ENCODE data around the gene SLC12A7. TPM values are rescaled to one million over a fixed set of nuclear protein-coding genes. Genes with fewer than 3 reads are reported as not detected.

The SLC12A7 gene
- total and polyA plus RNA-seq, 2 donors, result 12.2 to 23.5 TPM

DNA sequence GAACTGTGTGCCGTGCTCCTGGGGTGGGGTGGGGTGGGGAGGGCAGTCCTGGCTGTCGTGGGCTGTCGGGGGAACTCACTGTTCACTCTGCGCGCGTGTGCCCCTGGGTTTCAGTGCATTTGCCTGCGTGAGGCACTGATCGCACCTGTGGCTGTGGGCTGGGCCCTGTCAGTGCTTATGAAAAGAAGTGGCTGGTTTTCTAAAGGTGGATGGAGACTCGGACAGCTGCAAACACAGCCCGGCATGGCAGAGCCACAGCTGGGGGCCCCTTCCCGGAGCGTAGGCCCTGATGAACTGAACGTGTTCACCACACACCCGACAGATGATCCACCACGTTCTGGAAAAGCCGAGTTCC lies 60.5 kb downstream of the SLC12A7 start:
- H3K27me3 ChIP-seq (ENCODE audit: control insufficient read depth in 2 of 2, insufficient read depth in 1 of 2, low read length in 1 of 2), result no peaks in the 10 kb centered on the region
- no peak overlapping the region for H3K27ac ChIP-seq (ENCODE audit: low read depth in 1 of 2, low read length in 1 of 2)
- WGBS, result 95% methylated on average over 16 of the region's 16 CpGs
- no peak for DNase-seq (ENCODE audit: low read depth in 6 of 9, low spot score in 9 of 9)
- no peaks in the 10 kb centered on the region for H3K9me3 ChIP-seq (ENCODE audit: control insufficient read depth in 2 of 2, insufficient read depth in 1 of 2, low read length in 1 of 2)
- no peak overlapping the region for H3K4me3 ChIP-seq (ENCODE audit: low read length in 2 of 2)
- H3K4me1 ChIP-seq (ENCODE audit: control insufficient read depth in 2 of 2, insufficient read depth in 2 of 2, low read length in 2 of 2), result no peaks in the 10 kb centered on the region
- H3K36me3 ChIP-seq (ENCODE audit: control insufficient read depth in 2 of 2, insufficient read depth in 2 of 2, low read length in 1 of 2), result peaks cover 38 to 41% of the 10 kb centered on the region in 2 donors

DNA sequence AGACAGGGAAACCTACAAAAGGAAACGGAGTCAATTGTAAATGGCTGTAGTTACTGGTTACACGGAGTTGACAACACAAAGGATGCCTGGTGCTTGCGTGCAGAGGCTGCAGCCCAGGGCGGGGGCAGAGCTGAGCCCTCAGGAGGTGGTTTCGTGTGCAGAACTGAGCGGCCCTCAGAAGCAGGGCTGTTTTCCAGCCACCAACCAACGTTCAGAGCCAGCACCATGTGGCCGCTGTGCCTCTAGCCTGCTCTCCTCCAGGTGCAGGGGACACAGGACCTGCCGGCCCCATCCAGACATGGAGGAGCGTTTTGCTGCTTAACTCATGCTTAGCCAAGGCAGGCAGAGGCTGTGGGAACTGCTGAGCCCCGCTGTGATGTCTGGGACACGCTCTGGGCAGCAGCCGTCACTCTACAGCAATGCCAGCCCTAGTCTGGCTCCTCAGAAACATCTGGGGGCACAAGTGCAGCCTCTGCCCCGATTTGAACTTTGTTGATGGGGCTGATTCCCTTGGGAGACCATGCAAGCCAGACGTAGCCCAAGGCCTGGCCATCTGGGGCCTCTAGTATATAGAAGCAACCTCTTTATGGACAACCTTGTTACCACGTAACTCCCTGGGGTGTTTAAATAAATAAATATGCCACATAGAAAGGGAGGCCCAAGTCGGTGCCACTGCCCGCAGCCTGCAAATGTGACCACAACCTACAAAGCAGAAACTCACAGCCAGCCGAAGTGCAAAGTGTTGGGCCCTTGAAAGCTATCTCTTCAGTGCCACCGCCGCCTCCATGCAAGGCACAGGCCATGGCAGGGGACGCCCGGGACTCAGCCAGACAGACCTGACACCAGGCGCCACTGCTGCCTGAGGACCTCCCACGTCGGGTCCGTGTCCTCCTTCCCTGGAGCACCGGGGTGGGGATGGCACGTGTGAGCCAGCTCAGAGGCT lies 61.2 kb downstream of the SLC12A7 start:
- H3K36me3 ChIP-seq (ENCODE audit: control insufficient read depth in 2 of 2, insufficient read depth in 2 of 2, low read length in 1 of 2), result peaks cover 31 to 37% of the 10 kb centered on the region in 2 donors
- no peak overlapping the region for H3K4me3 ChIP-seq (ENCODE audit: low read length in 2 of 2)
- no peak overlapping the region for H3K27ac ChIP-seq (ENCODE audit: low read depth in 1 of 2, low read length in 1 of 2)
- H3K9me3 ChIP-seq (ENCODE audit: control insufficient read depth in 2 of 2, insufficient read depth in 1 of 2, low read length in 1 of 2), result no peaks in the 10 kb centered on the region
- 95% methylated on average over 29 of the region's 29 CpGs for whole genome bisulfite sequencing
- no peaks in the 10 kb centered on the region for H3K27me3 ChIP-seq (ENCODE audit: control insufficient read depth in 2 of 2, insufficient read depth in 1 of 2, low read length in 1 of 2)
- H3K4me1 ChIP-seq (ENCODE audit: control insufficient read depth in 2 of 2, insufficient read depth in 2 of 2, low read length in 2 of 2), result no peaks in the 10 kb centered on the region
- no peak for DNase-seq (ENCODE audit: low read depth in 6 of 9, low spot score in 9 of 9)

DNA sequence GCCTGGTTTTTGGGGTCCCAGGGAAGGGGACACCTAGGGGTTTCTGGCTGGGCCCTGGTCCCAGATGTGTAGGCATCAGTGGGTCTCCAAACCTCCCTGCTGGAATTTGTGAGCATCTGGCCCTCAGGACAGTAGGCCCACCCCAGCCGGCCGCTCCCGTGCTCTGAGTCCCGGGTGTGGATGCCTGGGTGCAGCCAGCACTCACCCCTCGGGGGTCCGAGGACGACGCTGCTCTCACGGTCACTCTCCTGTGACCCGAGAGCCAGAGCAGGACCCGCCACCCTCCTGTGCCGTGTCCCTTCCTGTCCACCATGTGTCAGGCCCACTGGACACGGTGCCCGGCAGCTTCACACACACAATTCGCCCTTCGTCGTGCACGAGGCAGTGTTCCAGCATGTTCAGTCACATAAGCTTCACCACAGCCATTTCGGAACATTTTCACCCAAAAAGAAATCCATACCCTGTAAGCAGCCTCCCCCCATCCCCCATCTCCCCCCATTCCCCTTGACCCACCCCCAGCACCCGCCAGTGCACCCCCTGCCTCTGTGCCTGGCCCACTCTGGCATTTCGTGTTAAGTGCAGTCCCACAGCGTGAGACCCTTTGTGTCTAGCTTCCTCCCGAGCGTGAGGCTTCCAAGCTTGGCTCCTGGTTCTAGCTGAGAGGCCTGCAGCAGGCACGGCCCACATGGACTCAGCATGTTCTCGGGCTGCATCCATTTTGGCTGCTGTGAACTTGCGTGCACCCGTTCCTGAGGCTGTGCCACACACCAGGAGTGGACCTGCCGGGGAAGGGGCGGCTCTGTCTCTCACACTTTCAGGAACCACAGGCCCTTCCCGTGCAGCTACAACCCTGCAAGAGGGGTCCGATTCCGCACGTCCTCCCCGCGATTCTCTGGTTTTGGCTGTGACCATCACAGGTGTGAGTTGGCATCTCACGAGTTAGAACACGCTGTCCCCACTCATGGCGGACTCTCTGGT lies 62.7 kb downstream of the SLC12A7 start:
- Histone ChIP-seq H3K36me3 (ENCODE audit: control insufficient read depth in 2 of 2, insufficient read depth in 2 of 2, low read length in 1 of 2) (peaks cover 25 to 26% of the 10 kb centered on the region in 2 donors), H3K27ac (ENCODE audit: low read depth in 1 of 2, low read length in 1 of 2) (no peak overlapping the region), H3K4me1 (ENCODE audit: control insufficient read depth in 2 of 2, insufficient read depth in 2 of 2, low read length in 2 of 2) (no peaks in the 10 kb centered on the region), H3K27me3 (ENCODE audit: control insufficient read depth in 2 of 2, insufficient read depth in 1 of 2, low read length in 1 of 2) (no peaks in the 10 kb centered on the region), H3K9me3 (ENCODE audit: control insufficient read depth in 2 of 2, insufficient read depth in 1 of 2, low read length in 1 of 2) (no peaks in the 10 kb centered on the region), H3K4me3 (ENCODE audit: low read length in 2 of 2) (no peak overlapping the region)
- 96% methylated on average over 39 of the region's 39 CpGs for WGBS
- DNase-seq (ENCODE audit: low read depth in 6 of 9, low spot score in 9 of 9), result no peak

DNA sequence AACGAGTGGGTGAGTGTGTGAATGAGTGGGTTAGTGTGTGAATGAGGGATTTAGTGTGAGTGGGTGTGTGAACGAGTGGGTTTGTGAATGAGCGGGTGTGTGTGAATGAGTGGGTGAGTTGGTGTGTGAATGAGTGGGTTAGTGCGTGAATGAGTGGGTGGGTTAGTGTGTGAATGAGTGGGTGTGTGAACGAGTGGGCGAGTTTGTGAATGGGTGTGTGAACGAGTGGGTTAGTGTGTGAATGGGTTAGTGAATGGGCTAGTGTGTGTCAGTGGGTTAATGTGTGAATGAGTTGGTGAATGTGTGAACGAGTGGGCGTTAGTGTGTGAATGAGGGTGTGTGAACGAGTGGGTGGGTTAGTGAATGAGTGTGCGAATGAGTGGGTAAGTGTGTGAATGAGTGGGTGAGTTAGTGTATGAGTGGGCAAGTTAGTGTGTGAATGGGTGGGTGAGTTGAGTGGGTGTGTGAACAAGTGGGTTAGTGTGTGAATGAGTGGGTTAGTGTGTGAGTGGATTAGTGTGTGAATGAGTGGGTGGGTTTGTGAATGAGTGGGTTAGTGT lies 63.6 kb downstream of the SLC12A7 start:
- no peaks in the 10 kb centered on the region for H3K27me3 ChIP-seq (ENCODE audit: control insufficient read depth in 2 of 2, insufficient read depth in 1 of 2, low read length in 1 of 2)
- no peak overlapping the region for H3K27ac ChIP-seq (ENCODE audit: low read depth in 1 of 2, low read length in 1 of 2)
- H3K9me3 ChIP-seq (ENCODE audit: control insufficient read depth in 2 of 2, insufficient read depth in 1 of 2, low read length in 1 of 2), result no peaks in the 10 kb centered on the region
- no peaks in the 10 kb centered on the region for H3K4me1 ChIP-seq (ENCODE audit: control insufficient read depth in 2 of 2, insufficient read depth in 2 of 2, low read length in 2 of 2)
- H3K36me3 ChIP-seq (ENCODE audit: control insufficient read depth in 2 of 2, insufficient read depth in 2 of 2, low read length in 1 of 2), result peaks cover 20 to 21% of the 10 kb centered on the region in 2 donors
- 97% methylated on average over 11 of the region's 11 CpGs for WGBS
- DNase-seq (ENCODE audit: low read depth in 6 of 9, low spot score in 9 of 9), result no peak
- H3K4me3 ChIP-seq (ENCODE audit: low read length in 2 of 2), result no peak overlapping the region

DNA sequence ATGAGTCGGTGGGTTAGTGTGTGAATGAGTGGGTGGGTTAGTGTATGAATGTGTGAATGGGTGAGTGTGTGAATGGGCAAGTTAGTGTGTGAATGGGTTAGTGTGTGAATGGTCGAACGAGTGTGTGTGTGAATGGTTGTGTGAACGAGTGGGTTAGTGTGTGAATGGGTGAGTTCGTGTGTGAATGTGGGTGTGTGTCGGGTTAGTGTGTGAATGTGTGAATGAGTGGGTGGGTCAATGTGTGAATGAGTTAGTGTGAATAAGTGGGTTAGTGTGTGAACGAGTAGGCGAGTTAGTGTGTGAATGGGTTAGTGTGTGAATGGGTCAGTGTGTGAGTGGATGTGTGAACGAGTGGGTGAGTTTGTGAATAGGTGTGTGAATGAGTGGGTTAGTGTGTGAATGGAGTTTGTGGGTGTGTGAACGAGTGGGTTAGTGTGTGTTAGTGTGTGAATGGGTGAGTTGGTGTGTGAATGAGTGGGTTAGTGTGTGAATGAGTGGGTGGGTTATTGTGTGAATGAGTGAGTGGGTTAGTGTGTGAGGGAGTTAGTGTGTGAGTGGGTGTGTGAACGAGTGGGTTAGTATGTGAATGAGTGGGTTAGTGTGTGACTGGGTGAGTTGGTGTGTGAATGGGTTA lies 64.4 kb downstream of the SLC12A7 start:
- DNase-seq (ENCODE audit: low read depth in 6 of 9, low spot score in 9 of 9), result no peak

DNA sequence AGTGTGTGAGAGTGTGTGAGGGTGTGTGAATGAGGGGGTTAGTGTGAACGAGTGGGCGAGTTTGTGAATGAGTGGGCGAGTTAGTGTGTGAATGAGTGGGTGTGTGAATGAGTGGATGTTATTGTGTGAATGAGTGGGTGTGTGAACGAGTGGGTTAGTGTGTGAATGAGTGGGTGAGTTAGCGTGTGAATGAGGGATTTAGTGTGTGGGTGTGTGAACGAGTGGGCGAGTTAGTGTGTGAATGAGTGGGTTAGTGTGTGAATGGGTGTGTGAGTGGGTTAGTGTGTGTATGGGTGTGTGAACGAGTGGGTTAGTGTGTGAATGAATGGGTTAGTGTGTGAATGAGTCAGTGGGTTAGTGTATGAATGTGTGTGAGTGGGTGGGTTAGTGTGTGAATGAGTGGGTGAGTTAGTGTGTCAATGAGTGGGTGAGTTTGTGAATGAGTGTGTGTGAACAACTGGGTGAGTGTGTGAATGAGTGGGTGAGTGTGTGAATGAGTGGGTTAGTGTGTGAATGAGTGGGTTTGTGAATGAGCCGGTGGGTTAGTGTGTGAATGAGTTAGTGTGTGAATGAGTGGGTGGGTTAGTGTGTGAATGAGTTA lies 65.8 kb downstream of the SLC12A7 start:
- WGBS, result 97% methylated on average over 9 of the region's 9 CpGs
- no peaks in the 10 kb centered on the region for H3K4me1 ChIP-seq (ENCODE audit: control insufficient read depth in 2 of 2, insufficient read depth in 2 of 2, low read length in 2 of 2)
- H3K4me3 ChIP-seq (ENCODE audit: low read length in 2 of 2), result no peak overlapping the region
- H3K27me3 ChIP-seq (ENCODE audit: control insufficient read depth in 2 of 2, insufficient read depth in 1 of 2, low read length in 1 of 2), result no peaks in the 10 kb centered on the region
- H3K36me3 ChIP-seq (ENCODE audit: control insufficient read depth in 2 of 2, insufficient read depth in 2 of 2, low read length in 1 of 2), result peaks cover 4 to 5% of the 10 kb centered on the region in 2 donors
- peaks cover 0 to 4% of the 10 kb centered on the region in 2 donors for H3K9me3 ChIP-seq (ENCODE audit: control insufficient read depth in 2 of 2, insufficient read depth in 1 of 2, low read length in 1 of 2)
- no peak for DNase-seq (ENCODE audit: low read depth in 6 of 9, low spot score in 9 of 9)
- H3K27ac ChIP-seq (ENCODE audit: low read depth in 1 of 2, low read length in 1 of 2), result no peak overlapping the region

More for the DNA sequence above, 64.4 kb downstream of the SLC12A7 start:
- Histone ChIP-seq H3K27me3 (ENCODE audit: control insufficient read depth in 2 of 2, insufficient read depth in 1 of 2, low read length in 1 of 2) (no peaks in the 10 kb centered on the region), H3K9me3 (ENCODE audit: control insufficient read depth in 2 of 2, insufficient read depth in 1 of 2, low read length in 1 of 2) (no peaks in the 10 kb centered on the region), H3K4me3 (ENCODE audit: low read length in 2 of 2) (no peak overlapping the region), H3K36me3 (ENCODE audit: control insufficient read depth in 2 of 2, insufficient read depth in 2 of 2, low read length in 1 of 2) (peaks cover 15% of the 10 kb centered on the region in 2 donors), H3K27ac (ENCODE audit: low read depth in 1 of 2, low read length in 1 of 2) (no peak overlapping the region), H3K4me1 (ENCODE audit: control insufficient read depth in 2 of 2, insufficient read depth in 2 of 2, low read length in 2 of 2) (no peaks in the 10 kb centered on the region)
- WGBS, result 96% methylated on average over 11 of the region's 11 CpGs

DNA sequence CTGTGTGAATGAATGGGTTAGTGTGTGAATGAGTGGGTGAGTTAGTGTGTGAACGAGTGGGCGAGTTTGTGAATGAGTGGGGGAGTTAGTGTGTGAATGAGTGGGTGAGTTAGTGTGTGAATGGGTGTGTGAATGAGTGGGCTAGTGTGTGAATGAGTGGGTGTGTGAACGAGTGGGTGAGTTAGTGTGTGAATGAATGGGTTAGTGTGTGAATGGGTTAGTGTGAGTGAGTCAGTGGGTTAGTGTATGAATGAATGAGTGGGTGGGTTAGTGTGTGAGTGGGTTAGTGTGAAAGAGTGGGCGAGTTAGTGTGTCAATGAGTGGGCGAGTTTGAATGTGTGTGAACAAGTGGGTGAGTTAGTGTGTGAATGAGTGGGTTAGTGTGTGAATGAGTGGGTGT lies 67.7 kb downstream of the SLC12A7 start:
- no peaks in the 10 kb centered on the region for H3K27me3 ChIP-seq (ENCODE audit: control insufficient read depth in 2 of 2, insufficient read depth in 1 of 2, low read length in 1 of 2)
- WGBS, result 95% methylated on average over 5 of the region's 5 CpGs

DNA sequence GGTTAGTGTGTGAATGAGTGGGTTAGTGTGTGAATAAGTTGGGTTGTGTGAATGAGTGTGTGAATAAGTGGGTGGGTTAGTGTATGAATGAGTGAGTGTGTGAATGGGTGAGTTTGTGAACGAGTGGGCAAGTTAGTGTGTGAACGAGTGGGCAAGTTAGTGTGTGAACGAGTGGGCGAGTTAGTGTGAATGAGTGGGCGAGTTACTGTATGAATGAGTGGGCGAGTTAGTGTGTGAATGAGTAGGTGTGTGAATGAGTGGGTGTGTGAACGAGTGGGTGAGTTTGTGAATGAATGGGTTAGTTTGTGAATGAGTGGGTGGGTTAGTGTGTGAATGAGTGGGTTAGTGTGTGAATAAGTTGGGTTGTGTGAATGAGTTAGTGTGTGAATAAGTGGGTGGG lies 68.5 kb downstream of the SLC12A7 start:
- Histone ChIP-seq H3K27ac (ENCODE audit: low read depth in 1 of 2, low read length in 1 of 2) (no peak overlapping the region), H3K4me3 (ENCODE audit: low read length in 2 of 2) (no peak overlapping the region), H3K36me3 (ENCODE audit: control insufficient read depth in 2 of 2, insufficient read depth in 2 of 2, low read length in 1 of 2) (peaks cover 2 to 6% of the 10 kb centered on the region in 2 donors), H3K9me3 (ENCODE audit: control insufficient read depth in 2 of 2, insufficient read depth in 1 of 2, low read length in 1 of 2) (peaks cover 2 to 11% of the 10 kb centered on the region in 2 donors), H3K4me1 (ENCODE audit: control insufficient read depth in 2 of 2, insufficient read depth in 2 of 2, low read length in 2 of 2) (no peaks in the 10 kb centered on the region), H3K27me3 (ENCODE audit: control insufficient read depth in 2 of 2, insufficient read depth in 1 of 2, low read length in 1 of 2) (no peaks in the 10 kb centered on the region)
- WGBS, result 93% methylated on average over 7 of the region's 7 CpGs
- no peak for DNase-seq (ENCODE audit: low read depth in 6 of 9, low spot score in 9 of 9)

More for the DNA sequence above, 67.7 kb downstream of the SLC12A7 start:
- H3K4me1 ChIP-seq (ENCODE audit: control insufficient read depth in 2 of 2, insufficient read depth in 2 of 2, low read length in 2 of 2), result no peaks in the 10 kb centered on the region
- no peak for DNase-seq (ENCODE audit: low read depth in 6 of 9, low spot score in 9 of 9)
- H3K36me3 ChIP-seq (ENCODE audit: control insufficient read depth in 2 of 2, insufficient read depth in 2 of 2, low read length in 1 of 2), result no peaks in the 10 kb centered on the region
- H3K4me3 ChIP-seq (ENCODE audit: low read length in 2 of 2), result no peak overlapping the region
- peaks cover 2 to 11% of the 10 kb centered on the region in 2 donors for H3K9me3 ChIP-seq (ENCODE audit: control insufficient read depth in 2 of 2, insufficient read depth in 1 of 2, low read length in 1 of 2)
- no peak overlapping the region for H3K27ac ChIP-seq (ENCODE audit: low read depth in 1 of 2, low read length in 1 of 2)
